Inflammatory macrophage treated with lipopolysaccharide for 1 hour (primary cell): ENCODE data around the gene SMIM14.
"Not testable (repeated sequence)": the region's sequence is repeated elsewhere in the genome, so short reads cannot be mapped to it uniquely, and the experiment has no call there.

ENCODE experiments used
- DNase-seq, 2 donors: peaks; one replicate each; pipeline ENCODE4 v3.0.0-alpha.2; 2020 to 2022

SMIM14 gene

GRCh38 chr4:39529534-39529933 is 109.1 kb downstream of the SMIM14 start:
- no peak for DNase-seq

- DNase-seq: peak in 1 of 2 donors; percentile 85
Observed at GRCh38 chr4:39528061-39528465, 110.6 kb downstream of the SMIM14 start.

GRCh38 chr4:39527296-39528060 is 111.2 kb downstream of the SMIM14 start, which contains the start of gene UGDH:
Gene UGDH (minus strand): TSS chr4:39527439. CDS start chr4:39521512, 5,927 bp downstream.
- peak; percentile 93 to 94 for DNase-seq

- DNase-seq: peak; percentile 9 to 22
Observed at GRCh38 chr4:39526765-39527295, 111.8 kb downstream of the SMIM14 start.

GRCh38 chr4:39525822-39526690 is 112.6 kb downstream of the SMIM14 start:
- no peak for DNase-seq

GRCh38 chr4:39524161-39524957 is 114.3 kb downstream of the SMIM14 start:
- DNase-seq: no peak

DNA sequence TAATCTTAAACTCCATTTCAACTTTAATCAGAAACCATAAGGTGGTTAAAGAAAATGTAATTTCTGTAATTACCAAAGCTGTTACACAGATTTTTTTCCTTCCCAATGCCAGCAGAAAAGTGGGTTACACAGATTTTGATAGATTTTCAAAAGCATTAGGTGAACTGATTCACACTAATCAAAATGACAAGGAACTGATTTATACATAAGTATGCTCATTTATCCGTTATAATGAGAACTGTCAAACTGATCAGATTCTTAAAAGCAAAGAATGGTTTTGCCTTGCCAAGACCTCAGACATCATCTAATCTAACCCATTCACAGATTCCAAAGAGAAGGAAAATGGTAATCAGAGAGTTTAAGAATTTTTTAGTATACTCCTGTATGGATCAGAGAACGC is 116.6 kb downstream of the SMIM14 start:
- DNase-seq: no peak

- no peak for DNase-seq
Observed at GRCh38 chr4:39521253-39521919, 117.3 kb downstream of the SMIM14 start.

DNA sequence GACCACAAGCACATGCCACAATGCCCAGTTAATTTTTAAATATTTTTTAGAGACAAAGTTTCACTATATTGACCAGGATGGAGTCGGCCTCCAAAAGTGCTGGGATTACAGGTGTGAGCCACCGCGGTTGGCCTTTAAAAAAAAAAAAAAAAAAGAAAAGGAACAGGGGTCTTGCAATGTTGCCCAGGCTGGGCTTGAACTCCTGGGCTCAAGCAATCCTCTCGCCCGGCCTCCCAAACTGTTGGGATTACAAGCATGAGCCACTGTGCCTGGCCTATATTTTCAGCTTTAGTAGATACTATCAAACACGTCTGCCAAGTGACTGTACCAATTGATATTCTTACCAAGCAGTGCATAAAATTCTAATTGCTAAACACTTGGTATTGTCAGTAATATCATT is 120.2 kb downstream of the SMIM14 start:
- no peak for DNase-seq

DNA sequence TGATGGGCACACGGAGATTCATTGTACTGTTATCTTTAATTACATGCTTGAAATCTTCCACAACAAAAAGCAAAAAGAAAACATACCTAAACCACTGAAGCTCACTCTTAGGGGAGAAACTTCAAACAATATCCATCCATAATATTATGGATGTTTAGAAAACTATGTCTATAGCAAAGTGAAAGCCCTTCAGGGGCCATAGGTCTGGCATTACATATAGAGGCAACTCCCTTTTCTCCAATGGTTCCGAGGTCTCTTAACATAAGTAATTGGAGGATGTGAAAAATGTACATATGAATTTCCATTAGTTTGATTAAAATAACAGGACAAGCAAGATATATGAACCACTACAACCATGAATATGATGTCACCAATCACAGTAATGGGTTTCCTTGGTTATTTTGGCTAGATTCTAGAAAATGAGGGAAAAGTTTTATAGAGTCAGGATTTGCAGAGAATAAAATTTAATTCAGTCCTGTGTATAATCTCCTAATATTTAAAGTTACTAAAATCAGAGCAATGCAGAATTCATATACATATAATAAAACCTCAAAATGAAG is 122.2 kb downstream of the SMIM14 start:
- DNase-seq: no peak

DNA sequence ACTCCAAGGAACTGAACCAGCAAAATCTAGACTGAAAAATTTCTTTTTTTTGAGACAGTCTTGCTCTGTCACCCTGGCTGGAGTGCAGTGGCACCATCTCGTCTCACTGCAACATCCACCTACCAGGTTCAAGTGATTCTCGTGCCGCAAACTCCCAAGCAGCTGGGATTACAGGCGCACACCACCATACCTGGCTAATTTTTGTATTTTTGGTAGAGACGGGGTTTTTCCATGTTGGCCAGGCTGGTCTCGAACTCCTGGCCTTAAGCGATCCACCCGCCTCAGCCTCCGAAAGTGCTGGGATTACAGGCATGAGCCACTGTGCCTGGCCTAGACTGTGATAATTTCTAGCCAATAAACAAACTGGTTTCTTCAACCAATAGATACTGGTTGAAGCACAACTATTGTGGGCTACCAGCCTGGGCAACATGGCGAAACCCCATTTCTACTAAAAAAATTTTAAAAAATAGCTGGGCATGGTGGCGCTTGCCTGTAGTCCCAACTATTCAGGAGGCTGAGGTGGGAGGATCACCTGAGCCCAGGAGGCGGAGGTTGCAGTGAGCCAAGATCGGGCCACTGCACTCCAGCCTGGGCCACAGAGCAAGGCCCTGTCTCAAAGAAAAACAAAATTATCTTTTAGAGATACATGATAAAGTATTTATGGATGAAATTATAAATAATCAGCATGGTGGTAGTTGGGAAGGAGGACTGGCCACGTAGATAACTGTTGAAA is 122.8 kb downstream of the SMIM14 start:
- DNase-seq: not testable (repeated sequence)

DNA sequence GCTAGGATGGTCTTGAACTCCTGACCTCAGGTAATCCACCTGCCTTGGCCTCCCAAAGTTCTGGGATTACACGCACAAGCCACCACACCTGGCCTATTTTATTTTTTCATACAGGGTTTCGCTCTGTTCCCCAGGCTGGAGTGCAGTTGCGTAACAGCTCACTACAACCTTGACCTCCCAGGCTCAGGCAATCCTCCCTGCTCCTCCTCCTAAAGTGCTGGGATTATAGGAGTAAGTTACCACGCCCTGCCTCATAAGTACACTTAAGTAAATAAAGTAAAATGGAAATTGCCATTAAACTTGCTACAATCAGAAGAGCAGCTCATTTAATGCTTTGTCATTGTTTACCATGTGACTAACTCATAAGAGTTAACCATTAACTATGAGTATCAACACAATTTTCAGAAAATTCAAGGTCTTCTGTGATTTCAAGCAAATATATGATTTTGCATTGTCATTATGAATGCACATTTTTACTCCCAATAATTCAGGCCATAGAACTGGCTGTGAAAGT is 123.7 kb downstream of the SMIM14 start:
- no peak for DNase-seq

- DNase-seq: not testable (repeated sequence)
Observed at GRCh38 chr4:39514266-39514665, 124.4 kb downstream of the SMIM14 start.

- no peak for DNase-seq
Observed at GRCh38 chr4:39510348-39510929, 128.2 kb downstream of the SMIM14 start.

GRCh38 chr4:39505581-39505980 is 133.1 kb downstream of the SMIM14 start:
- no peak for DNase-seq

DNA sequence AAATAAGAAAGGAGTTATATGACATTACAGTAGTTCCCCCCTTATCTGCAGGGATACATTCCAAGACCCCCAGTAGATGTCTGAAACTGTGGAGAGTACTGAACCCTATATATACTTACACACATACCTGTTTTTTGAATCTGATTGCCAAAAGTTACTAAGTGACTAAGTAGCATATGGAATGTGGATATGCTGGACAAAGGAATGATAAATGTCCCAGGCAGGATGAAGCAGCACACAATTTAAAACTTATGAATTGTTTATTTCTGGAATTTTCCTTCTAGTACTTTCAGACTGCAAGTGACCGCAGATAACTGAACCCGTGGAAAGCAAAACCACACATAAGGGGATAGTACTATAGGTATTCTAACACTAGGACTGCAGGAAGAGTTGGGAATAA is 134.1 kb downstream of the SMIM14 start:
- no peak for DNase-seq

DNA sequence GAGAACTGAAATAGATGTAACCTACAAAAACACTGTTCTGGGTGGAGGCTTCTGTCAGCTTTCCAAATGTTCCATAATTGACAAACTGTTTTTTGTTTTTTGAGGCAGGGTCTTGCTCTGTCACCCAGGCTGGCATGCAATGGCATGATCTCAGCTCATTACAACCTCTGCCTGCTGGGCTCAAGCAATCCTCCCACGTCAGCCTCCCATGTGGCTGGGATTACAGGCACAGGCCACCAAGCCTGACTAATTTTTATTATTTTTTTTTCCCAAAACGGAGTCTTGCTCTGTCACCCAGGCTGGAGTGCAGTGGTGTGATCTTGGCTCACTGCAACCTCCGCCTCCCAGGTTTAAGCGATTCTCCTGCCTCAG is 136.0 kb downstream of the SMIM14 start:
- DNase-seq: not testable (repeated sequence)

DNA sequence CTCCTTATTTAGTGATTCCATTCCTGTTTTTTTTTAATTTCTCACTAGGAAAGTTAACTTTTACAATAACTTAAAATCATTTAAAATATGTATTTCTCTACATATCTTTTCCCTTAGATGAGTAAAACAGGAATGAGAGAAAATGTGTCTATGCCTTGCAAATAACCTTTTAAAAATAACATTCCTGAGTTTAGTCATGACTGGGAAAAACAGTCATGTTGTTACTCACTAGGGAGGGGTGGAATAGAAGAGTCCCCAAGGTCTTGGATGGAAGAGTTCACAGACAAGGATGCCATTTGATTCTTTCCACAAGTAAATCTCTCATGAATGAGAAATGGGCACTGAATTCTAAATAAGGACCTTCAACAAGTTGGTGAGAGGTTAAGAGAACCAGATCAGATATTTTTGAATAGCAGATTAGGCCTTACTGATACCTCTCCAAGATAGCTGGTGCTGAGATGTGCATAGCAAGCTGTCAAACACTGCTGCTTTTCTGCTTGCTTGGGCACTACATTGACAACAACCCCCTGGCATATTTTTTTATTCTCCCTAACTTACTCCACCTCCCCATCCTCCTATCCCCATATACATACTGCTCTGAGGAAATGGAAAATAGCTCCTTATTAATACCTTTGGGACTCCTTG is 136.5 kb downstream of the SMIM14 start:
- DNase-seq: no peak

- DNase-seq: no peak
Observed at GRCh38 chr4:39498727-39499020, 140.0 kb downstream of the SMIM14 start.
